NCI-H146 (cell line): ENCODE data around the gene DZANK1.
"Not testable (repeated sequence)": the region's sequence is repeated elsewhere in the genome, so short reads cannot be mapped to it uniquely, and the experiment has no call there.

ENCODE experiments used
- DNase-seq: peaks from one replicate; lab custom pipeline; 2025; lab: John Stamatoyannopoulos, UW

DZANK1 gene

GRCh38 chr20:18436847-18437246, 30.0 kb downstream of the DZANK1 start:
- DNase-seq: no peak

GRCh38 chr20:18431206-18431605, 35.6 kb downstream of the DZANK1 start:
- no peak for DNase-seq

- no peak for DNase-seq
Measured at GRCh38 chr20:18430172-18430826, 36.5 kb downstream of the DZANK1 start.

- DNase-seq: no peak
Measured at GRCh38 chr20:18428490-18429173, 38.2 kb downstream of the DZANK1 start.

- DNase-seq: no peak
Measured at GRCh38 chr20:18427214-18427613, 39.6 kb downstream of the DZANK1 start.

GRCh38 chr20:18421608-18422007, 45.2 kb downstream of the DZANK1 start:
- peak; percentile 95 for DNase-seq

GRCh38 chr20:18416486-18416885, 50.3 kb downstream of the DZANK1 start:
- DNase-seq: no peak

- no peak for DNase-seq
Measured at GRCh38 chr20:18414140-18414539, 52.7 kb downstream of the DZANK1 start.

GRCh38 chr20:18412221-18412901, 54.5 kb downstream of the DZANK1 start:
- DNase-seq: no peak

GRCh38 chr20:18405826-18406225, 61.0 kb downstream of the DZANK1 start:
- no peak for DNase-seq

GRCh38 chr20:18404172-18404571, 62.7 kb downstream of the DZANK1 start:
- DNase-seq: no peak

- DNase-seq: no peak
Measured at GRCh38 chr20:18403269-18403668, 63.6 kb downstream of the DZANK1 start.

- DNase-seq: no peak
Measured at GRCh38 chr20:18401305-18401704, 65.5 kb downstream of the DZANK1 start.

GRCh38 chr20:18400460-18400859, 66.4 kb downstream of the DZANK1 start:
- no peak for DNase-seq

GRCh38 chr20:18398713-18399112, 68.1 kb downstream of the DZANK1 start:
- DNase-seq: not testable (repeated sequence)

- no peak for DNase-seq
Measured at GRCh38 chr20:18397030-18397429, 69.8 kb downstream of the DZANK1 start.

- no peak for DNase-seq
Measured at GRCh38 chr20:18395544-18395943, 71.3 kb downstream of the DZANK1 start.

GRCh38 chr20:18394363-18394762, 72.5 kb downstream of the DZANK1 start:
- DNase-seq: no peak

GRCh38 chr20:18391686-18392085, 75.1 kb downstream of the DZANK1 start:
- DNase-seq: no peak

GRCh38 chr20:18390201-18390600, 76.6 kb downstream of the DZANK1 start:
- DNase-seq: no peak

GRCh38 chr20:18388860-18389259, 78.0 kb downstream of the DZANK1 start:
- DNase-seq: no peak

- DNase-seq: no peak
Measured at GRCh38 chr20:18380908-18381529, 85.8 kb downstream of the DZANK1 start.
